ENCODE results near the gene GJA4. TPM values are rescaled to one million over a fixed set of nuclear protein-coding genes. Genes with fewer than 3 reads are reported as not detected.

Gene GJA4
- total RNA-seq, 1 experiment from 2014 or later, result not detected

- no peaks in the 10 kb centered on the region for H3K9me3 ChIP-seq (ENCODE audit: insufficient read depth, low read depth)
- ChIA-PET POLR2A (ENCODE audit: unreplicated experiment) (no interaction called here), CTCF (no interaction called here)
- TF ChIP-seq EZH2 (IDR thresholded peaks at IDR 0.05; ENCODE audit: low read depth), result no peak
- H3K36me3 ChIP-seq (ENCODE audit: low read depth), result no peaks in the 10 kb centered on the region
- H3K27ac ChIP-seq, result no peak overlapping the region
- no peak for DNase-seq
- no peaks in the 10 kb centered on the region for H3K79me2 ChIP-seq (ENCODE audit: low read depth)
- H4K20me1 ChIP-seq (ENCODE audit: insufficient read depth), result no peaks in the 10 kb centered on the region
- BruUV-seq (replicated peaks), result no TSS peak
- H2AFZ ChIP-seq, result no peak overlapping the region
- intact Hi-C loops (cut with micrococcal nuclease; ENCODE audit: unreplicated experiment), result no loop called here
- H3K9me2 ChIP-seq (ENCODE audit: insufficient read depth), result no peaks in the 10 kb centered on the region
- H3K4me2 ChIP-seq, result no peak overlapping the region
- no peak overlapping the region for H3K4me3 ChIP-seq
- no peaks in the 10 kb centered on the region for H3F3A ChIP-seq (ENCODE audit: insufficient read depth, low read depth)
- peaks cover 7% of the 10 kb centered on the region for H3K27me3 ChIP-seq (ENCODE audit: insufficient read depth, low read depth)
- no peaks in the 10 kb centered on the region for H3K4me1 ChIP-seq (replicated peaks; ENCODE audit: insufficient read depth)
Measured at GRCh38 chr1:34794001-34794789, 1.4 kb downstream of the GJA4 start.

DNA sequence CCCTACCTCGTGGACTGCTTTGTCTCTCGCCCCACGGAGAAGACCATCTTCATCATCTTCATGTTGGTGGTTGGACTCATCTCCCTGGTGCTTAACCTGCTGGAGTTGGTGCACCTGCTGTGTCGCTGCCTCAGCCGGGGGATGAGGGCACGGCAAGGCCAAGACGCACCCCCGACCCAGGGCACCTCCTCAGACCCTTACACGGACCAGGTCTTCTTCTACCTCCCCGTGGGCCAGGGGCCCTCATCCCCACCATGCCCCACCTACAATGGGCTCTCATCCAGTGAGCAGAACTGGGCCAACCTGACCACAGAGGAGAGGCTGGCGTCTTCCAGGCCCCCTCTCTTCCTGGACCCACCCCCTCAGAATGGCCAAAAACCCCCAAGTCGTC is 2.0 kb downstream of the GJA4 start:
- Histone ChIP-seq H3K27me3 (ENCODE audit: insufficient read depth, low read depth) (peaks cover 7% of the 10 kb centered on the region), H4K20me1 (ENCODE audit: insufficient read depth) (no peaks in the 10 kb centered on the region), H3K4me1 (replicated peaks; ENCODE audit: insufficient read depth) (no peaks in the 10 kb centered on the region), H3K27ac (no peak overlapping the region), H3F3A (ENCODE audit: insufficient read depth, low read depth) (no peaks in the 10 kb centered on the region), H3K9me2 (ENCODE audit: insufficient read depth) (no peaks in the 10 kb centered on the region), H3K79me2 (ENCODE audit: low read depth) (no peaks in the 10 kb centered on the region), H3K4me2 (no peak overlapping the region), H2AFZ (no peak overlapping the region), H3K4me3 (no peak overlapping the region), H3K36me3 (ENCODE audit: low read depth) (no peaks in the 10 kb centered on the region), H3K9me3 (ENCODE audit: insufficient read depth, low read depth) (no peaks in the 10 kb centered on the region)
- ChIA-PET POLR2A (ENCODE audit: unreplicated experiment) (no interaction called here), CTCF (no interaction called here)
- no TSS peak for BruUV-seq (replicated peaks)
- intact Hi-C loops (cut with micrococcal nuclease; ENCODE audit: unreplicated experiment), result no loop called here
- DNase-seq, result no peak
- TF ChIP-seq, protein P1, sequence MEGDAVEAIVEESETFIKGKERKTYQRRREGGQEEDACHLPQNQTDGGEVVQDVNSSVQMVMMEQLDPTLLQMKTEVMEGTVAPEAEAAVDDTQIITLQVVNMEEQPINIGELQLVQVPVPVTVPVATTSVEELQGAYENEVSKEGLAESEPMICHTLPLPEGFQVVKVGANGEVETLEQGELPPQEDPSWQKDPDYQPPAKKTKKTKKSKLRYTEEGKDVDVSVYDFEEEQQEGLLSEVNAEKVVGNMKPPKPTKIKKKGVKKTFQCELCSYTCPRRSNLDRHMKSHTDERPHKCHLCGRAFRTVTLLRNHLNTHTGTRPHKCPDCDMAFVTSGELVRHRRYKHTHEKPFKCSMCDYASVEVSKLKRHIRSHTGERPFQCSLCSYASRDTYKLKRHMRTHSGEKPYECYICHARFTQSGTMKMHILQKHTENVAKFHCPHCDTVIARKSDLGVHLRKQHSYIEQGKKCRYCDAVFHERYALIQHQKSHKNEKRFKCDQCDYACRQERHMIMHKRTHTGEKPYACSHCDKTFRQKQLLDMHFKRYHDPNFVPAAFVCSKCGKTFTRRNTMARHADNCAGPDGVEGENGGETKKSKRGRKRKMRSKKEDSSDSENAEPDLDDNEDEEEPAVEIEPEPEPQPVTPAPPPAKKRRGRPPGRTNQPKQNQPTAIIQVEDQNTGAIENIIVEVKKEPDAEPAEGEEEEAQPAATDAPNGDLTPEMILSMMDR (conservative IDR thresholded peaks at IDR 0.05), result no peak
- no peak for TF ChIP-seq EZH2 (IDR thresholded peaks at IDR 0.05; ENCODE audit: low read depth)

DNA sequence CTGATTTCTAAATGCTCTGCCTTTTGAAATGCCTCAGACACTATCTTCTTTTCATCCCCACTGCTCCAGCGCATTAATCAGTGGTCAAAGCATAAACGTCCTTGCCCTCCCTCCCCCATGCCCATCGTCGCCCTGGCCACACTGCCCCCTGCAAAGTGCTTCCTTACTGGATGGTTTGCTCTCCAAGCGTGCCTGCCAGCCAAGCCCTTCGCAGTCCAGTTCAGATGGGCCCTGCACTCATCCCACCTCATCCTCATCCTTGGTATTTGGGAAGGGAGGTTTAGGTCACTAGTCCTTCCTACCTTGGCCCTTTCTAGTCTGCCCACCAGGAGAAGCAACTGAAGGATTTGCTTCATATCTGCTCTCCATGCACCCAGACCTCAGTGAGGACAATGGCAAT is 3.1 kb downstream of the GJA4 start:
- Histone ChIP-seq H2AFZ (no peak overlapping the region), H3F3A (ENCODE audit: insufficient read depth, low read depth) (no peaks in the 10 kb centered on the region), H3K9me2 (ENCODE audit: insufficient read depth) (no peaks in the 10 kb centered on the region), H3K36me3 (ENCODE audit: low read depth) (no peaks in the 10 kb centered on the region), H3K9me3 (ENCODE audit: insufficient read depth, low read depth) (no peaks in the 10 kb centered on the region), H3K4me3 (no peak overlapping the region), H3K4me1 (replicated peaks; ENCODE audit: insufficient read depth) (no peaks in the 10 kb centered on the region), H3K79me2 (ENCODE audit: low read depth) (no peaks in the 10 kb centered on the region), H4K20me1 (ENCODE audit: insufficient read depth) (no peaks in the 10 kb centered on the region), H3K4me2 (no peak overlapping the region), H3K27ac (no peak overlapping the region), H3K27me3 (ENCODE audit: insufficient read depth, low read depth) (peaks cover 7% of the 10 kb centered on the region)
- ChIA-PET POLR2A (ENCODE audit: unreplicated experiment) (no interaction called here), CTCF (no interaction called here)
- BruUV-seq (replicated peaks), result no TSS peak
- intact Hi-C loops (cut with micrococcal nuclease; ENCODE audit: unreplicated experiment), result no loop called here
- DNase-seq, result no peak
- no peak for TF ChIP-seq EZH2 (IDR thresholded peaks at IDR 0.05; ENCODE audit: low read depth)
- TF ChIP-seq, protein P1 (conservative IDR thresholded peaks at IDR 0.05), result no peak

- no peaks in the 10 kb centered on the region for H3F3A ChIP-seq (ENCODE audit: insufficient read depth, low read depth)
- DNase-seq, result no peak
- H3K4me2 ChIP-seq, result no peak overlapping the region
- BruUV-seq (replicated peaks), result no TSS peak
- no peak overlapping the region for H2AFZ ChIP-seq
- no peak for TF ChIP-seq EZH2 (IDR thresholded peaks at IDR 0.05; ENCODE audit: low read depth)
- TF ChIP-seq, protein P1 (conservative IDR thresholded peaks at IDR 0.05), result no peak
- no peaks in the 10 kb centered on the region for H3K36me3 ChIP-seq (ENCODE audit: low read depth)
- no peaks in the 10 kb centered on the region for H3K9me2 ChIP-seq (ENCODE audit: insufficient read depth)
- no peaks in the 10 kb centered on the region for H3K4me1 ChIP-seq (replicated peaks; ENCODE audit: insufficient read depth)
- no peaks in the 10 kb centered on the region for H3K9me3 ChIP-seq (ENCODE audit: insufficient read depth, low read depth)
- ChIA-PET CTCF (no interaction called here), POLR2A (ENCODE audit: unreplicated experiment) (no interaction called here)
- H3K27ac ChIP-seq, result no peak overlapping the region
- intact Hi-C loops (cut with micrococcal nuclease; ENCODE audit: unreplicated experiment), result no loop called here
- H3K79me2 ChIP-seq (ENCODE audit: low read depth), result no peaks in the 10 kb centered on the region
- H3K4me3 ChIP-seq, result no peak overlapping the region
- no peaks in the 10 kb centered on the region for H4K20me1 ChIP-seq (ENCODE audit: insufficient read depth)
- peaks cover 7% of the 10 kb centered on the region for H3K27me3 ChIP-seq (ENCODE audit: insufficient read depth, low read depth)
Measured at GRCh38 chr1:34796990-34797389, 4.2 kb downstream of the GJA4 start.
